ENCODE results near the gene NPC1L1. TPM values are rescaled to one million over a fixed set of nuclear protein-coding genes. Genes with fewer than 3 reads are reported as not detected.
"Not testable (repeated sequence)": the region's sequence is repeated elsewhere in the genome, so short reads cannot be mapped to it uniquely, and the experiment has no call there.

NPC1L1 gene
- total RNA-seq, 1 donor from 2014 or later = not detected

- Mint-ChIP-seq H3K36me3 (ENCODE audit: low read depth) (no peaks in the 10 kb centered on the region), H3K4me3 (no peak overlapping the region), H3K27ac (no peak overlapping the region), H3K9me3 (peaks cover 9% of the 10 kb centered on the region), H3K4me1 (ENCODE audit: low read depth) (no peaks in the 10 kb centered on the region), H3K27me3 (ENCODE audit: insufficient read depth) (peaks cover 8% of the 10 kb centered on the region)
- intact Hi-C loops (cut with micrococcal nuclease) = no loop called here
- DNase-seq (ENCODE audit: low spot score) = no peak
Observed at GRCh38 chr7:44522315-44522714, 18.8 kb downstream of the NPC1L1 start.

GRCh38 chr7:44521347-44522095 is 19.6 kb downstream of the NPC1L1 start:
- H3K27ac Mint-ChIP-seq = no peak overlapping the region
- H3K4me3 Mint-ChIP-seq = no peak overlapping the region
- no peak for DNase-seq (ENCODE audit: low spot score)
- H3K36me3 Mint-ChIP-seq (ENCODE audit: low read depth) = no peaks in the 10 kb centered on the region
- intact Hi-C loops (cut with micrococcal nuclease) = no loop called here
- H3K27me3 Mint-ChIP-seq (ENCODE audit: insufficient read depth) = peaks cover 8% of the 10 kb centered on the region
- no peaks in the 10 kb centered on the region for H3K4me1 Mint-ChIP-seq (ENCODE audit: low read depth)
- peaks cover 9% of the 10 kb centered on the region for H3K9me3 Mint-ChIP-seq

- H3K27ac Mint-ChIP-seq = no peak overlapping the region
- no peaks in the 10 kb centered on the region for H3K4me1 Mint-ChIP-seq (ENCODE audit: low read depth)
- H3K27me3 Mint-ChIP-seq (ENCODE audit: insufficient read depth) = peaks cover 8% of the 10 kb centered on the region
- intact Hi-C loops (cut with micrococcal nuclease) = no loop called here
- H3K9me3 Mint-ChIP-seq = peaks cover 9% of the 10 kb centered on the region
- H3K4me3 Mint-ChIP-seq = no peak overlapping the region
- DNase-seq (ENCODE audit: low spot score) = no peak
- no peaks in the 10 kb centered on the region for H3K36me3 Mint-ChIP-seq (ENCODE audit: low read depth)
Observed at GRCh38 chr7:44520574-44520973, 20.6 kb downstream of the NPC1L1 start.

- H3K27ac Mint-ChIP-seq = no peak overlapping the region
- H3K27me3 Mint-ChIP-seq (ENCODE audit: insufficient read depth) = peaks cover 5% of the 10 kb centered on the region
- H3K4me3 Mint-ChIP-seq = no peak overlapping the region
- intact Hi-C loops (cut with micrococcal nuclease) = no loop called here
- H3K9me3 Mint-ChIP-seq = peaks cover 4% of the 10 kb centered on the region
- no peaks in the 10 kb centered on the region for H3K4me1 Mint-ChIP-seq (ENCODE audit: low read depth)
- DNase-seq (ENCODE audit: low spot score) = no peak
- H3K36me3 Mint-ChIP-seq (ENCODE audit: low read depth) = no peaks in the 10 kb centered on the region
Observed at GRCh38 chr7:44519546-44519945, 21.6 kb downstream of the NPC1L1 start.

- intact Hi-C loops (cut with micrococcal nuclease) = no loop called here
- Mint-ChIP-seq H3K4me3 (no peak overlapping the region), H3K36me3 (ENCODE audit: low read depth) (no peaks in the 10 kb centered on the region), H3K9me3 (no peaks in the 10 kb centered on the region), H3K27ac (no peak overlapping the region), H3K4me1 (ENCODE audit: low read depth) (no peaks in the 10 kb centered on the region), H3K27me3 (ENCODE audit: insufficient read depth) (peaks cover 2% of the 10 kb centered on the region)
- no peak for DNase-seq (ENCODE audit: low spot score)
Observed at GRCh38 chr7:44518761-44519160, 22.4 kb downstream of the NPC1L1 start.

GRCh38 chr7:44517175-44517574 is 24.0 kb downstream of the NPC1L1 start:
- H3K36me3 Mint-ChIP-seq (ENCODE audit: low read depth) = no peaks in the 10 kb centered on the region
- H3K4me3 Mint-ChIP-seq = no peak overlapping the region
- no peak overlapping the region for H3K27ac Mint-ChIP-seq

GRCh38 chr7:44515590-44516268 is 25.4 kb downstream of the NPC1L1 start:
- intact Hi-C loops (cut with micrococcal nuclease) = no loop called here
- DNase-seq (ENCODE audit: low spot score) = no peak
- no peaks in the 10 kb centered on the region for H3K36me3 Mint-ChIP-seq (ENCODE audit: low read depth)
- no peaks in the 10 kb centered on the region for H3K27me3 Mint-ChIP-seq (ENCODE audit: insufficient read depth)
- no peak overlapping the region for H3K27ac Mint-ChIP-seq
- H3K9me3 Mint-ChIP-seq = no peaks in the 10 kb centered on the region
- no peak overlapping the region for H3K4me3 Mint-ChIP-seq
- H3K4me1 Mint-ChIP-seq (ENCODE audit: low read depth) = no peaks in the 10 kb centered on the region

More at GRCh38 chr7:44517175-44517574, 24.0 kb downstream of the NPC1L1 start:
- Mint-ChIP-seq H3K27me3 (ENCODE audit: insufficient read depth) (no peaks in the 10 kb centered on the region), H3K4me1 (ENCODE audit: low read depth) (no peaks in the 10 kb centered on the region), H3K9me3 (no peaks in the 10 kb centered on the region)
- DNase-seq (ENCODE audit: low spot score) = no peak
- intact Hi-C loops (cut with micrococcal nuclease) = no loop called here

- Mint-ChIP-seq H3K27me3 (ENCODE audit: insufficient read depth) (no peaks in the 10 kb centered on the region), H3K9me3 (peaks cover 4% of the 10 kb centered on the region)
Observed at GRCh38 chr7:44512736-44513135, 28.4 kb downstream of the NPC1L1 start.

GRCh38 chr7:44511863-44512468 is 29.2 kb downstream of the NPC1L1 start:
- DNase-seq (ENCODE audit: low spot score) = no peak
- peaks cover 5% of the 10 kb centered on the region for H3K4me1 Mint-ChIP-seq (ENCODE audit: low read depth)
- H3K36me3 Mint-ChIP-seq (ENCODE audit: low read depth) = peaks cover 3% of the 10 kb centered on the region
- no peaks in the 10 kb centered on the region for H3K27me3 Mint-ChIP-seq (ENCODE audit: insufficient read depth)
- intact Hi-C loops (cut with micrococcal nuclease) = no loop called here
- H3K27ac Mint-ChIP-seq = no peak overlapping the region
- peaks cover 9% of the 10 kb centered on the region for H3K9me3 Mint-ChIP-seq
- no peak overlapping the region for H3K4me3 Mint-ChIP-seq

More at GRCh38 chr7:44512736-44513135, 28.4 kb downstream of the NPC1L1 start:
- Mint-ChIP-seq H3K4me3 (no peak overlapping the region), H3K27ac (no peak overlapping the region), H3K4me1 (ENCODE audit: low read depth) (peaks cover 5% of the 10 kb centered on the region), H3K36me3 (ENCODE audit: low read depth) (peaks cover 3% of the 10 kb centered on the region)
- intact Hi-C loops (cut with micrococcal nuclease) = no loop called here
- no peak for DNase-seq (ENCODE audit: low spot score)

GRCh38 chr7:44511236-44511635 is 29.9 kb downstream of the NPC1L1 start:
- Mint-ChIP-seq H3K4me3 (no peak overlapping the region), H3K27ac (no peak overlapping the region), H3K9me3 (peaks cover 12% of the 10 kb centered on the region), H3K27me3 (ENCODE audit: insufficient read depth) (no peaks in the 10 kb centered on the region), H3K36me3 (ENCODE audit: low read depth) (peaks cover 3% of the 10 kb centered on the region), H3K4me1 (ENCODE audit: low read depth) (peaks cover 5% of the 10 kb centered on the region)
- DNase-seq (ENCODE audit: low spot score) = no peak
- intact Hi-C loops (cut with micrococcal nuclease) = no loop called here

- Mint-ChIP-seq H3K9me3 (peaks cover 21% of the 10 kb centered on the region), H3K27me3 (ENCODE audit: insufficient read depth) (no peaks in the 10 kb centered on the region), H3K4me3 (no peak overlapping the region), H3K4me1 (ENCODE audit: low read depth) (peaks cover 5% of the 10 kb centered on the region), H3K36me3 (ENCODE audit: low read depth) (peaks cover 9% of the 10 kb centered on the region), H3K27ac (peak overlapping the region; percentile 0)
- no peak for DNase-seq (ENCODE audit: low spot score)
- intact Hi-C loops (cut with micrococcal nuclease) = no loop called here
Observed at GRCh38 chr7:44508328-44509030, 32.7 kb downstream of the NPC1L1 start.

- H3K36me3 Mint-ChIP-seq (ENCODE audit: low read depth); DNase-seq (ENCODE audit: low spot score); H3K4me1 Mint-ChIP-seq (ENCODE audit: low read depth); H3K4me3 Mint-ChIP-seq; intact Hi-C loops (cut with micrococcal nuclease); H3K27ac Mint-ChIP-seq; H3K27me3 Mint-ChIP-seq (ENCODE audit: insufficient read depth): not testable (repeated sequence)
- H3K9me3 Mint-ChIP-seq = peaks cover 21% of the 10 kb centered on the region
Observed at GRCh38 chr7:44506592-44507288, 34.4 kb downstream of the NPC1L1 start.
